Body of pancreas (tissue), 4 donors: ENCODE measurements around the gene ARF6. TPM values are rescaled to one million over a fixed set of nuclear protein-coding genes. Genes with fewer than 3 reads are reported as not detected.

Experiments
- ATAC-seq: fragments of 150-250 bp; one replicate; pipeline ENCODE4 v1.9.1; 2016
- DNase-seq, 4 donors: peaks; one replicate each; pipeline ENCODE4 v3.0.0-alpha.2; 2019
- H3K27ac ChIP-seq, 4 donors: fragments of 200-600 bp; sonication (generic); 1 replicate in 3 of 4; 2 replicates in 1 of 4; pipeline versions ENCODE4 v1.5.1 to v1.6.1; 2016 to 2019; ENCODE audit warnings: mild to moderate bottlenecking in 1 of 4, mixed read lengths in 1 of 4, moderate library complexity in 1 of 4
- H3K27me3 ChIP-seq, 2 donors: fragments of 200-600 bp; sonication (generic); one replicate each; pipeline ENCODE4 v1.6.0; 2016; ENCODE audit warnings: mild to moderate bottlenecking in 1 of 2
- H3K36me3 ChIP-seq, 2 donors: fragments of 200-600 bp; sonication (generic); replicated peaks in 1 of 2; 2 replicates each; pipeline ENCODE4 v1.5.1; 2016; ENCODE audit warnings: low read depth in 2 of 2; ENCODE audit not compliant: insufficient read depth in 1 of 2
- H3K4me1 ChIP-seq: fragments of 200-600 bp; sonication (generic); one replicate; pipeline ENCODE4 v1.6.0; 2016
- H3K4me3 ChIP-seq, 2 donors: fragments of 200-600 bp; sonication (generic); 1 replicate in 1 of 2; 2 replicates in 1 of 2; pipeline ENCODE4 v1.5.1; 2016 to 2019
- H3K9me3 ChIP-seq, 3 donors: fragments of 200-600 bp; sonication (generic); 1 replicate in 2 of 3; 2 replicates in 1 of 3; pipeline ENCODE4 v1.5.1; 2016
- POLR2A ChIP-seq, 3 donors: fragments of 450-650 bp; IDR thresholded peaks; one replicate each; pipeline ENCODE4 v1.6.1; 2016; ENCODE audit warnings: antibody characterized with exemption in 3 of 3, mild to moderate bottlenecking in 2 of 3
- WGBS, 2 donors: methylation state at CpG; one replicate each; pipeline ENCODE4 v1.1.5; 2017; 5-methylcytosine and 5-hydroxymethylcytosine counted together
- intact Hi-C: fragments of 100-400 bp; cut with DNase I; formaldehyde crosslinking; loops from one replicate; pipeline ENCODE4 v1.15.1; 2023
- total RNA-seq, 2 donors: library from RNA; depleted of rRNA; stranded (reverse); fragments of >200 nt; gene quantifications; one replicate each; pipeline ENCODE4 v1.1.0, GENCODE V29; 2016
- TF ChIP-seq, protein P1 (sequence below), 7 experiments: fragments of 450-650 bp in 4 of 7; fragments of 200-600 bp in 3 of 7; sonication (generic) in 3 of 7; IDR thresholded peaks; one replicate each; pipeline ENCODE4 v1.5.1; 2016 to 2019; ENCODE audit warnings: antibody characterized with exemption in 7 of 7

The ARF6 gene
- total RNA-seq, 2 donors from 2014 or later = 18.5 to 27.8 TPM

- no peaks in the 10 kb centered on the region for H3K27me3 ChIP-seq
- no peaks in the 10 kb centered on the region for H3K36me3 ChIP-seq
- H3K4me3 ChIP-seq = no peak overlapping the region
- DNase-seq (no peak), ATAC-seq (no peak)
- no peaks in the 10 kb centered on the region for H3K9me3 ChIP-seq
- H3K4me1 ChIP-seq = no peaks in the 10 kb centered on the region
- intact Hi-C loops = no loop called here
- TF ChIP-seq, protein P1, sequence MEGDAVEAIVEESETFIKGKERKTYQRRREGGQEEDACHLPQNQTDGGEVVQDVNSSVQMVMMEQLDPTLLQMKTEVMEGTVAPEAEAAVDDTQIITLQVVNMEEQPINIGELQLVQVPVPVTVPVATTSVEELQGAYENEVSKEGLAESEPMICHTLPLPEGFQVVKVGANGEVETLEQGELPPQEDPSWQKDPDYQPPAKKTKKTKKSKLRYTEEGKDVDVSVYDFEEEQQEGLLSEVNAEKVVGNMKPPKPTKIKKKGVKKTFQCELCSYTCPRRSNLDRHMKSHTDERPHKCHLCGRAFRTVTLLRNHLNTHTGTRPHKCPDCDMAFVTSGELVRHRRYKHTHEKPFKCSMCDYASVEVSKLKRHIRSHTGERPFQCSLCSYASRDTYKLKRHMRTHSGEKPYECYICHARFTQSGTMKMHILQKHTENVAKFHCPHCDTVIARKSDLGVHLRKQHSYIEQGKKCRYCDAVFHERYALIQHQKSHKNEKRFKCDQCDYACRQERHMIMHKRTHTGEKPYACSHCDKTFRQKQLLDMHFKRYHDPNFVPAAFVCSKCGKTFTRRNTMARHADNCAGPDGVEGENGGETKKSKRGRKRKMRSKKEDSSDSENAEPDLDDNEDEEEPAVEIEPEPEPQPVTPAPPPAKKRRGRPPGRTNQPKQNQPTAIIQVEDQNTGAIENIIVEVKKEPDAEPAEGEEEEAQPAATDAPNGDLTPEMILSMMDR (IDR thresholded peaks at IDR 0.05) = no peak
- no peak for TF ChIP-seq POLR2A (IDR thresholded peaks at IDR 0.05)
- WGBS, 2 donors = 66 to 70% methylated on average over 12 of the region's 12 CpGs
- no peak overlapping the region for H3K27ac ChIP-seq
Observed at GRCh38 chr14:49875640-49876198, 17.2 kb upstream of the ARF6 start.

GRCh38 chr14:49876563-49877127 lies 16.2 kb upstream of the ARF6 start:
- WGBS, 2 donors = 46 to 49% methylated on average over 4 of the region's 4 CpGs
- Histone ChIP-seq H3K27me3 (no peaks in the 10 kb centered on the region), H3K4me3 (no peak overlapping the region), H3K9me3 (no peaks in the 10 kb centered on the region), H3K4me1 (no peaks in the 10 kb centered on the region), H3K27ac (no peak overlapping the region), H3K36me3 (no peaks in the 10 kb centered on the region)
- ATAC-seq (no peak), DNase-seq (no peak)
- intact Hi-C loops = no loop called here
- no peak for TF ChIP-seq POLR2A (IDR thresholded peaks at IDR 0.05)
- TF ChIP-seq, protein P1 (IDR thresholded peaks at IDR 0.05) = no peak

DNA sequence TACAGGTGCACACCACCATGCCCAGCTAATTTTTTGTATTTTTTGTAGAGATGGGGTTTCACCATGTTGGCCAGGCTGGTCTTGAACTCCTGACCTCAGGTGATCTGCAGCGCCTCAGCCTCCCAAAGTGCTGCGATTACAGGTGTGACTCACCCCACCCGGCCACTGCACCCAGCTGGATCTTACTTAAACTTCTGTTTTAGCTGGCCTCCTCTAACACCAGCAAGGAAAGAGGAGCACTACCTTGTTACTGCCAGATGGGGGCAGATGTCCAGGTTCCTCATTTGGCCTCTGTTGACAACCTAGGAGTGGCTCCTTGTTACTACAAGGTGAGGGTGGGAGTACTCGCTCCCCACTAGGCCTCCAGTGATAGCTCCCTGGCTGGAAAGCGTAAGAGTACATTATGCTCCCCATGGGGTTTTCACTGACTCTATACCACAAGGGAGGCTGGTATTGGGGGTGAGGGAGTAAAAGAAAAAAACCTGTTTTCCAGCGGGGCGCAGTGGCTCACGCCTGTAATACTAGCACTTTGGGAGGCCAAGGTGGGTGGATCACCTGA lies 13.2 kb upstream of the ARF6 start:
- 56 to 63% methylated on average over 8 of the region's 8 CpGs for WGBS, 2 donors
- Histone ChIP-seq H3K36me3 (no peaks in the 10 kb centered on the region), H3K4me1 (no peaks in the 10 kb centered on the region), H3K9me3 (no peaks in the 10 kb centered on the region), H3K27me3 (no peaks in the 10 kb centered on the region), H3K4me3 (no peak overlapping the region), H3K27ac (no peak overlapping the region)
- peak; percentile 49 to 60 (median 56) for DNase-seq
- no peak for TF ChIP-seq POLR2A (IDR thresholded peaks at IDR 0.05)
- TF ChIP-seq, protein P1 (IDR thresholded peaks at IDR 0.05) = peak; percentile 31 to 65 (median 51)
- intact Hi-C loops = no loop called here
- peak; percentile 89 for ATAC-seq

GRCh38 chr14:49880267-49881064 lies 12.4 kb upstream of the ARF6 start:
- DNase-seq (no peak), ATAC-seq (no peak)
- Histone ChIP-seq H3K9me3 (no peaks in the 10 kb centered on the region), H3K27me3 (no peaks in the 10 kb centered on the region), H3K4me1 (no peaks in the 10 kb centered on the region), H3K27ac (no peak overlapping the region), H3K4me3 (no peak overlapping the region), H3K36me3 (no peaks in the 10 kb centered on the region)
- TF ChIP-seq, protein P1 (IDR thresholded peaks at IDR 0.05) = no peak
- TF ChIP-seq POLR2A (IDR thresholded peaks at IDR 0.05) = no peak
- intact Hi-C loops = no loop called here
- WGBS, 2 donors = 56 to 79% methylated on average over 9 of the region's 9 CpGs
